ENCODE data around the gene HNF1B.

The HNF1B gene

GRCh38 chr17:37750768-37751475, 6.1 kb upstream of the HNF1B start:
- H4K5ac ChIP-seq (ENCODE audit: low read length) = no peak overlapping the region
- H3K79me1 ChIP-seq (ENCODE audit: low read length) = no peaks in the 10 kb centered on the region
- no peak for DNase-seq
- H3K79me2 ChIP-seq (ENCODE audit: control insufficient read depth, insufficient read depth, low read length) = no peaks in the 10 kb centered on the region
- no CpG with 5 or more reads among the region's 10 CpGs for WGBS (ENCODE audit: extremely low coverage, insufficient coverage, low lambda C conversion rate)
- H2AK5ac ChIP-seq (ENCODE audit: low read length) = no peak overlapping the region
- H3K18ac ChIP-seq (ENCODE audit: low read length) = no peak overlapping the region
- no peak overlapping the region for H3K4me3 ChIP-seq (ENCODE audit: low read length)
- peaks cover 25% of the 10 kb centered on the region for H3K27me3 ChIP-seq (ENCODE audit: insufficient read depth, low read length, poor library complexity)
- no peaks in the 10 kb centered on the region for H3K4me1 ChIP-seq (ENCODE audit: control insufficient read depth, low read depth, low read length)
- H3K27ac ChIP-seq (ENCODE audit: low read depth, low read length) = no peak overlapping the region
- no peak overlapping the region for H3K56ac ChIP-seq (ENCODE audit: low read length)
- H3K4me2 ChIP-seq (ENCODE audit: low read length) = no peak overlapping the region
- H2BK5ac ChIP-seq (ENCODE audit: low read length) = no peak overlapping the region
- no peak overlapping the region for H4K8ac ChIP-seq (ENCODE audit: low read depth, low read length)
- no peak overlapping the region for H3K9ac ChIP-seq (ENCODE audit: low read length)
- no peak overlapping the region for H2BK15ac ChIP-seq (replicated peaks; ENCODE audit: low read depth)
- H3K23ac ChIP-seq (ENCODE audit: low read length) = no peak overlapping the region
- H3K36me3 ChIP-seq (ENCODE audit: control insufficient read depth, insufficient read depth, low read length) = no peaks in the 10 kb centered on the region
- H2BK120ac ChIP-seq (ENCODE audit: low read depth, low read length) = no peak overlapping the region
- H3K4ac ChIP-seq (ENCODE audit: low read depth, low read length) = no peak overlapping the region

- Histone ChIP-seq H3K79me2 (ENCODE audit: control insufficient read depth, insufficient read depth, low read length) (no peaks in the 10 kb centered on the region), H3K27ac (ENCODE audit: low read depth, low read length) (no peak overlapping the region), H3K4me1 (ENCODE audit: control insufficient read depth, low read depth, low read length) (no peaks in the 10 kb centered on the region), H2BK15ac (replicated peaks; ENCODE audit: low read depth) (no peak overlapping the region), H2AK5ac (ENCODE audit: low read length) (no peak overlapping the region), H4K8ac (ENCODE audit: low read depth, low read length) (no peak overlapping the region), H3K4me2 (ENCODE audit: low read length) (no peak overlapping the region), H2BK120ac (ENCODE audit: low read depth, low read length) (no peak overlapping the region), H4K5ac (ENCODE audit: low read length) (no peak overlapping the region), H2BK5ac (ENCODE audit: low read length) (no peak overlapping the region), H3K4me3 (ENCODE audit: low read length) (no peak overlapping the region), H3K9ac (ENCODE audit: low read length) (no peak overlapping the region), H3K23ac (ENCODE audit: low read length) (no peak overlapping the region), H3K56ac (ENCODE audit: low read length) (no peak overlapping the region), H3K18ac (ENCODE audit: low read length) (no peak overlapping the region), H3K36me3 (ENCODE audit: control insufficient read depth, insufficient read depth, low read length) (no peaks in the 10 kb centered on the region), H3K79me1 (ENCODE audit: low read length) (no peaks in the 10 kb centered on the region), H3K4ac (ENCODE audit: low read depth, low read length) (no peak overlapping the region), H3K27me3 (ENCODE audit: insufficient read depth, low read length, poor library complexity) (peaks cover 28% of the 10 kb centered on the region)
- DNase-seq = no peak
- no CpG with 5 or more reads among the region's 5 CpGs for WGBS (ENCODE audit: extremely low coverage, insufficient coverage, low lambda C conversion rate)
These were observed 5.4 kb upstream of the HNF1B start for GRCh38 chr17:37750292-37750691.

- DNase-seq = no peak
- Histone ChIP-seq H3K4me2 (ENCODE audit: low read length) (no peak overlapping the region), H3K79me1 (ENCODE audit: low read length) (no peaks in the 10 kb centered on the region), H2BK15ac (replicated peaks; ENCODE audit: low read depth) (no peak overlapping the region), H3K4me3 (ENCODE audit: low read length) (no peak overlapping the region), H2AK5ac (ENCODE audit: low read length) (no peak overlapping the region), H3K9ac (ENCODE audit: low read length) (no peak overlapping the region), H3K4ac (ENCODE audit: low read depth, low read length) (no peak overlapping the region), H3K4me1 (ENCODE audit: control insufficient read depth, low read depth, low read length) (no peaks in the 10 kb centered on the region), H3K27ac (ENCODE audit: low read depth, low read length) (no peak overlapping the region), H3K18ac (ENCODE audit: low read length) (no peak overlapping the region), H3K56ac (ENCODE audit: low read length) (no peak overlapping the region), H3K23ac (ENCODE audit: low read length) (no peak overlapping the region), H2BK5ac (ENCODE audit: low read length) (no peak overlapping the region), H3K79me2 (ENCODE audit: control insufficient read depth, insufficient read depth, low read length) (no peaks in the 10 kb centered on the region), H2BK120ac (ENCODE audit: low read depth, low read length) (no peak overlapping the region), H4K8ac (ENCODE audit: low read depth, low read length) (no peak overlapping the region), H4K5ac (ENCODE audit: low read length) (no peak overlapping the region), H3K27me3 (ENCODE audit: insufficient read depth, low read length, poor library complexity) (peaks cover 56% of the 10 kb centered on the region), H3K36me3 (ENCODE audit: control insufficient read depth, insufficient read depth, low read length) (no peaks in the 10 kb centered on the region)
- WGBS (ENCODE audit: extremely low coverage, insufficient coverage, low lambda C conversion rate) = no CpG with 5 or more reads among the region's 2 CpGs
These were observed 2.4 kb upstream of the HNF1B start for GRCh38 chr17:37747222-37747621.

- Histone ChIP-seq H3K4me2 (ENCODE audit: low read length) (no peak overlapping the region), H3K18ac (ENCODE audit: low read length) (no peak overlapping the region), H3K4ac (ENCODE audit: low read depth, low read length) (no peak overlapping the region), H2BK5ac (ENCODE audit: low read length) (no peak overlapping the region), H4K5ac (ENCODE audit: low read length) (no peak overlapping the region), H3K23ac (ENCODE audit: low read length) (no peak overlapping the region), H3K4me3 (ENCODE audit: low read length) (no peak overlapping the region), H3K27me3 (ENCODE audit: insufficient read depth, low read length, poor library complexity) (peaks cover 62% of the 10 kb centered on the region), H3K36me3 (ENCODE audit: control insufficient read depth, insufficient read depth, low read length) (no peaks in the 10 kb centered on the region), H3K27ac (ENCODE audit: low read depth, low read length) (no peak overlapping the region), H3K79me1 (ENCODE audit: low read length) (no peaks in the 10 kb centered on the region), H3K79me2 (ENCODE audit: control insufficient read depth, insufficient read depth, low read length) (no peaks in the 10 kb centered on the region), H2AK5ac (ENCODE audit: low read length) (no peak overlapping the region), H4K8ac (ENCODE audit: low read depth, low read length) (no peak overlapping the region), H3K4me1 (ENCODE audit: control insufficient read depth, low read depth, low read length) (no peaks in the 10 kb centered on the region), H2BK120ac (ENCODE audit: low read depth, low read length) (no peak overlapping the region), H2BK15ac (replicated peaks; ENCODE audit: low read depth) (no peak overlapping the region), H3K56ac (ENCODE audit: low read length) (no peak overlapping the region), H3K9ac (ENCODE audit: low read length) (no peak overlapping the region)
- no CpG with 5 or more reads among the region's 2 CpGs for WGBS (ENCODE audit: extremely low coverage, insufficient coverage, low lambda C conversion rate)
- no peak for DNase-seq
These were observed 1.8 kb upstream of the HNF1B start for GRCh38 chr17:37746617-37747016.

- Histone ChIP-seq H3K36me3 (ENCODE audit: control insufficient read depth, insufficient read depth, low read length) (no peaks in the 10 kb centered on the region), H3K4me1 (ENCODE audit: control insufficient read depth, low read depth, low read length) (no peaks in the 10 kb centered on the region), H3K56ac (ENCODE audit: low read length) (peak overlapping the region; percentile 66), H3K9ac (ENCODE audit: low read length) (peak overlapping the region; percentile 52), H3K79me1 (ENCODE audit: low read length) (no peaks in the 10 kb centered on the region), H3K4me3 (ENCODE audit: low read length) (no peak overlapping the region), H4K5ac (ENCODE audit: low read length) (no peak overlapping the region), H3K27ac (ENCODE audit: low read depth, low read length) (no peak overlapping the region), H2BK15ac (replicated peaks; ENCODE audit: low read depth) (no peak overlapping the region), H2AK5ac (ENCODE audit: low read length) (no peak overlapping the region), H3K23ac (ENCODE audit: low read length) (no peak overlapping the region), H3K27me3 (ENCODE audit: insufficient read depth, low read length, poor library complexity) (peaks cover 65% of the 10 kb centered on the region), H3K79me2 (ENCODE audit: control insufficient read depth, insufficient read depth, low read length) (no peaks in the 10 kb centered on the region), H4K8ac (ENCODE audit: low read depth, low read length) (no peak overlapping the region), H3K4ac (ENCODE audit: low read depth, low read length) (no peak overlapping the region), H2BK120ac (ENCODE audit: low read depth, low read length) (no peak overlapping the region), H3K18ac (ENCODE audit: low read length) (no peak overlapping the region), H2BK5ac (ENCODE audit: low read length) (no peak overlapping the region), H3K4me2 (ENCODE audit: low read length) (no peak overlapping the region)
- DNase-seq = no peak
- WGBS (ENCODE audit: extremely low coverage, insufficient coverage, low lambda C conversion rate) = no CpG with 5 or more reads among the region's 20 CpGs
These were observed 1.1 kb upstream of the HNF1B start for GRCh38 chr17:37745801-37746426.

- no peak overlapping the region for H2BK5ac ChIP-seq (ENCODE audit: low read length)
- no peak overlapping the region for H3K4ac ChIP-seq (ENCODE audit: low read depth, low read length)
- H4K8ac ChIP-seq (ENCODE audit: low read depth, low read length) = no peak overlapping the region
- no peaks in the 10 kb centered on the region for H3K79me2 ChIP-seq (ENCODE audit: control insufficient read depth, insufficient read depth, low read length)
- no peak overlapping the region for H3K23ac ChIP-seq (ENCODE audit: low read length)
- H3K79me1 ChIP-seq (ENCODE audit: low read length) = no peaks in the 10 kb centered on the region
- H3K36me3 ChIP-seq (ENCODE audit: control insufficient read depth, insufficient read depth, low read length) = no peaks in the 10 kb centered on the region
- H3K18ac ChIP-seq (ENCODE audit: low read length) = no peak overlapping the region
- no peak overlapping the region for H3K27ac ChIP-seq (ENCODE audit: low read depth, low read length)
- no peak overlapping the region for H4K5ac ChIP-seq (ENCODE audit: low read length)
- DNase-seq = no peak
- H3K27me3 ChIP-seq (ENCODE audit: insufficient read depth, low read length, poor library complexity) = peaks cover 67% of the 10 kb centered on the region
- H3K56ac ChIP-seq (ENCODE audit: low read length) = peak overlapping the region; percentile 82
- WGBS (ENCODE audit: extremely low coverage, insufficient coverage, low lambda C conversion rate) = no CpG with 5 or more reads among the region's 21 CpGs
- no peak overlapping the region for H2BK15ac ChIP-seq (replicated peaks; ENCODE audit: low read depth)
- no peaks in the 10 kb centered on the region for H3K4me1 ChIP-seq (ENCODE audit: control insufficient read depth, low read depth, low read length)
- peak overlapping the region; percentile 48 for H3K4me3 ChIP-seq (ENCODE audit: low read length)
- peak overlapping the region; percentile 87 for H3K4me2 ChIP-seq (ENCODE audit: low read length)
- H2AK5ac ChIP-seq (ENCODE audit: low read length) = no peak overlapping the region
- H2BK120ac ChIP-seq (ENCODE audit: low read depth, low read length) = no peak overlapping the region
- peak overlapping the region; percentile 75 for H3K9ac ChIP-seq (ENCODE audit: low read length)
These were observed 279 bp downstream of the HNF1B start for GRCh38 chr17:37744633-37744927.

Data from mesendoderm (in vitro differentiated cells).